Measurements from ENCODE around the gene PRKCB. TPM values are rescaled to one million over a fixed set of nuclear protein-coding genes. Genes with fewer than 3 reads are reported as not detected.

Gene PRKCB
- total and polyA plus RNA-seq, 2 of the 8 experiments (the other 6 are each of a cell fraction or from before 2014, with no cell fraction given), result 7.1 to 12.1 TPM

DNA sequence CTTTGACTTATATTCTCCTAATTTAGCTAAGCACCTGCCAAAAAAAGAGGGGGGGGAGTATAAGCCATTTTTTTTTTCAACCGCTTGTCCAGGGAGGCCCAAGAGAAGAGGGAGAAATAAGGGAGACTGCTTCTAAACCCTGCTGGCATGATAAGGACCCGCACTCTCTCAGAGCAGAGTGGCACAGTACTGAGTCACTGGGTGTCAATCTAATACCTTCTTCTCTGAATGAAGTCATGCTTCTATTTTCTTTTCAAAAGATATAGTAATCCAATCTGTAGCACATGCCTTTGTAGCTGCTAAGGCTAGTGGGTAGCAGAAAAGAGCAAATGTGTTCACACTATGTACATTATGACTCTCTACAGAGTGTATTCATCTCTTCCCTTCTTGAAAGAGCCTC is 385.4 kb downstream of the PRKCB start:
- no peak overlapping the region for H4K5ac ChIP-seq (ENCODE audit: insufficient read length, low read depth, low read length)
- no peak overlapping the region for H3K4me3 ChIP-seq (ENCODE audit: extremely low read depth in 1 of 4, insufficient read depth in 2 of 4, low read depth in 3 of 4, low read length in 4 of 4)
- H3K9ac ChIP-seq (replicated peaks in 1 of 4; ENCODE audit: extremely low read depth in 1 of 4, low read depth in 3 of 4, low read length in 3 of 4), result no peak overlapping the region; a peak in 1 of 7 replicates
- no peak for DNase-seq (ENCODE audit: low read depth in 1 of 2, low spot score in 2 of 2)
- H3K79me2 ChIP-seq (ENCODE audit: control insufficient read depth in 1 of 2, insufficient read depth in 2 of 2, low read length in 2 of 2), result no peaks in the 10 kb centered on the region
- no peak overlapping the region for H4K91ac ChIP-seq (replicated peaks; ENCODE audit: insufficient read length, low read length)
- H2AFZ ChIP-seq (ENCODE audit: low read length), result no peak overlapping the region
- no peaks in the 10 kb centered on the region for H3K4me1 ChIP-seq (replicated peaks in 1 of 4; ENCODE audit: control insufficient read depth in 3 of 4, insufficient read depth in 4 of 4, low read length in 3 of 4)
- no peak overlapping the region for H3K4ac ChIP-seq (replicated peaks; ENCODE audit: insufficient read length, low read depth, low read length)
- H4K8ac ChIP-seq (ENCODE audit: extremely low read depth, insufficient read depth, low read length), result no peak overlapping the region
- no peak for FAIRE-seq
- H3K79me1 ChIP-seq (ENCODE audit: low read depth, low read length), result no peaks in the 10 kb centered on the region
- H3K14ac ChIP-seq (ENCODE audit: insufficient read length), result no peak overlapping the region
- ChIA-PET CTCF (ENCODE audit: partially characterized antibody) (interaction anchor here (2.0 to 2.4 kb wide), 2 partner anchors 150 to 176 kb away, joined by 6 to 9 read pairs; no protein-coding TSS in a partner anchor), POLR2A (ENCODE audit: partially characterized antibody) (no interaction called here)
- H2BK20ac ChIP-seq (ENCODE audit: low read length), result no peak overlapping the region
- WGBS, 2 experiments (ENCODE audit: extremely low coverage in 1 of 2, insufficient coverage in 1 of 2, insufficient read length in 1 of 2, insufficient replicate concordance in 2 of 2, low coverage in 1 of 2, low lambda C conversion rate in 2 of 2, missing lambda C conversion rate in 1 of 2), result 81% methylated on average over 2 of the region's 2 CpGs; no CpG with 5 or more reads in 1 of the 2 experiments
- TF ChIP-seq SIX5 (IDR thresholded peaks at IDR 0.05; ENCODE audit: low read depth, low read length) (no peak), RBBP5 (IDR thresholded peaks at IDR 0.05; ENCODE audit: borderline replicate concordance, low read depth, low read length) (no peak), TCF12 (IDR thresholded peaks at IDR 0.05; ENCODE audit: low read depth, low read length) (no peak), EZH2 (IDR thresholded peaks at IDR 0.05; ENCODE audit: low read depth, low read length, severe bottlenecking) (no peak)
- H3K9me3 ChIP-seq (ENCODE audit: insufficient read depth in 2 of 2, low read depth in 1 of 2, low read length in 1 of 2), result no peaks in the 10 kb centered on the region
- H4K20me1 ChIP-seq (replicated peaks in 1 of 2; ENCODE audit: control insufficient read depth in 1 of 2, insufficient read depth in 2 of 2, low read length in 2 of 2), result no peaks in the 10 kb centered on the region
- H3K23ac ChIP-seq (ENCODE audit: insufficient read length), result no peak overlapping the region
- no peak overlapping the region for H3K27ac ChIP-seq (ENCODE audit: low read depth, low read length)
- no peaks in the 10 kb centered on the region for H3K23me2 ChIP-seq (ENCODE audit: low read depth, low read length)
- no peaks in the 10 kb centered on the region for H3K27me3 ChIP-seq (replicated peaks in 1 of 4; ENCODE audit: control insufficient read depth in 3 of 4, extremely low read depth in 1 of 4, insufficient read depth in 3 of 4, low read length in 3 of 4)
- no peak overlapping the region for H2BK12ac ChIP-seq (ENCODE audit: low read depth, low read length)
- H3K56ac ChIP-seq (replicated peaks; ENCODE audit: insufficient read length, low read depth, low read length), result no peak overlapping the region
- H3K18ac ChIP-seq (ENCODE audit: extremely low read depth, low read length), result no peak overlapping the region
- no peaks in the 10 kb centered on the region for H3K36me3 ChIP-seq (ENCODE audit: control insufficient read depth in 2 of 4, insufficient read depth in 4 of 4, low read length in 3 of 4)
- H2BK15ac ChIP-seq (ENCODE audit: low read length), result no peak overlapping the region
- H2BK120ac ChIP-seq (replicated peaks; ENCODE audit: low read depth, low read length), result no peak overlapping the region
- H3K4me2 ChIP-seq (ENCODE audit: insufficient read depth in 1 of 2, low read depth in 2 of 2, low read length in 2 of 2), result no peak overlapping the region
- H2AK5ac ChIP-seq (ENCODE audit: low read depth, low read length), result no peak overlapping the region
- H2BK5ac ChIP-seq (ENCODE audit: low read depth, low read length), result no peak overlapping the region
